Heart right ventricle (tissue), 16 donors: ENCODE data around the gene TXN. TPM values are rescaled to one million over a fixed set of nuclear protein-coding genes. Genes with fewer than 3 reads are reported as not detected.
A peak's percentile ranks its signal among the peaks of the same experiment; 100 is the strongest.
"Not testable (repeated sequence)": the region's sequence is repeated elsewhere in the genome, so short reads cannot be mapped to it uniquely, and the experiment has no call there.

Source experiments
- ATAC-seq, 8 donors: fragments of 200-7000 bp; cut with Tn5 transposase; one replicate each; pipeline ENCODE4 v1.9.1; 2020; ENCODE audit warnings: mild to moderate bottlenecking in 8 of 8, moderate library complexity in 8 of 8, moderate number of reproducible peaks in 1 of 8
- DNase-seq, 2 donors: peaks; one replicate each; pipeline ENCODE4 v3.0.0-alpha.2; 2020
- H3K27ac ChIP-seq, 10 donors: fragments of 200-600 bp; sonication (generic) in 2 of 10; one replicate each; pipeline versions ENCODE4 v1.5.0 to v1.8.0; 2020 to 2022; ENCODE audit warnings: mild to moderate bottlenecking in 3 of 10
- H3K27me3 ChIP-seq, 7 donors: fragments of 200-600 bp; one replicate each; pipeline ENCODE4 v1.8.0; 2021 to 2022; ENCODE audit warnings: mild to moderate bottlenecking in 2 of 7
- H3K36me3 ChIP-seq, 9 donors: fragments of 200-600 bp; sonication (generic) in 1 of 9; one replicate each; pipeline versions ENCODE4 v1.5.0 to v1.8.0; 2020 to 2022; ENCODE audit warnings: mild to moderate bottlenecking in 2 of 9
- H3K4me1 ChIP-seq, 9 donors: fragments of 200-600 bp; sonication (generic) in 1 of 9; one replicate each; pipeline versions ENCODE4 v1.5.0 to v1.8.0; 2020 to 2022; ENCODE audit warnings: mild to moderate bottlenecking in 4 of 9
- H3K4me3 ChIP-seq, 10 donors: fragments of 200-600 bp; sonication (generic) in 2 of 10; one replicate each; pipeline versions ENCODE4 v1.5.0 to v1.8.0; 2020 to 2022; ENCODE audit warnings: mild to moderate bottlenecking in 7 of 10, moderate library complexity in 2 of 10
- H3K9me3 ChIP-seq, 11 donors: fragments of 200-600 bp in 10 of 11; sonication (generic) in 2 of 11; one replicate each; pipeline versions ENCODE4 v1.5.0 to v1.8.0; 2013 to 2022; ENCODE audit warnings: mild to moderate bottlenecking in 2 of 11, control low read depth in 1 of 11, moderate library complexity in 1 of 11
- CTCF ChIP-seq, 9 donors: fragments of 200-600 bp; sonication (generic) in 2 of 9; IDR thresholded peaks; one replicate each; pipeline versions ENCODE4 v1.5.0 to v1.8.0; 2021 to 2022; ENCODE audit warnings: antibody characterized with exemption in 9 of 9, mild to moderate bottlenecking in 5 of 9, moderate library complexity in 1 of 9
- WGBS, 2 donors: extraction: QIAGEN DNeasy Blood & Tissue Kit; methylation state at CpG; one replicate each; pipeline ENCODE4 v1.1.7; 2013; ENCODE audit warnings: inconsistent platforms in 1 of 2; 5-methylcytosine and 5-hydroxymethylcytosine counted together
- intact Hi-C, 10 donors: fragments of 100-400 bp; cut with DNase I; formaldehyde crosslinking; loops; one replicate each; pipeline versions ENCODE4 v1.11.1 to v1.14.2; 2022
- polyA plus RNA-seq, 2 donors: library from polyadenylated mRNA; stranded (reverse); fragments of 200-250 nt; gene quantifications; one replicate each; pipeline ENCODE4 v1.2.3, GENCODE V29; 2013
- total RNA-seq, 10 donors: library from RNA; stranded (reverse); fragmentation: NEBNext Ultra II Directional in 3 of 10; extraction: Animal tissue kit (Norgen Biotek cat#: 25700) in 3 of 10; gene quantifications; one replicate each; pipeline versions ENCODE4 v1.2.1 to v1.2.4, GENCODE V29; 2021 to 2023
- donor health status: Arrhythmogenic right ventricular cardiomyopathy.
- donor health status: ischemic (EF 13 %, LVEDD 7.1; RV severe dilation, severe dysfunction).
- donor health status: healthy with polysubstance abuse.
- donor health status: DM: no; HTN: yes; CAD: no.
- donor health status: DM: no; HTN: no; CAD: no.
- donor health status: ischemic (EF 25% LVEDD 6.9; RV normal size, moderate dysfunction).
- donor health status: ischemic (EF 25% LVEDD 5.7; RV mildly dilated, moderate dysfunction).
- donor health status: healthy.
- donor health status: DM: yes; HTN: yes; CAD: no.
- donor health status: Ischemic cardiomyopathy.
- donor health status: ischemic (EF 35%, LVEDD 5.7; RV mildly dilated, moderate dysfunction).
- donor health status: nonischemic (EF 11% LVEDD 7.7; RV severe dilation, severe dysfunction).
- donor health status: DM: yes; HTN: yes; CAD: no.
- donor health status: PGD.
- donor health status: ischemic (EF 29% LVEDD 5.4; RV normal size, mild dysfunction).
- donor health status: nonischemic (EF 23%, LVEDD 6.1; RV moderate dilation, normal function).

TXN gene
- total and polyA plus RNA-seq, 12 donors = 50.7 to 134 (median 60.2) TPM

- no peaks in the 10 kb centered on the region for H3K36me3 ChIP-seq
- ATAC-seq (peak in 1 of 8 donors; percentile 60), DNase-seq (no peak)
- H3K4me1 ChIP-seq = no peaks in the 10 kb centered on the region
- no peaks in the 10 kb centered on the region for H3K9me3 ChIP-seq
- intact Hi-C loops = no loop called here
- TF ChIP-seq CTCF (IDR thresholded peaks at IDR 0.05) = no peak
- no peak overlapping the region for H3K4me3 ChIP-seq
- 79 to 80% methylated on average over 6 of the region's 6 CpGs for WGBS, 2 donors
- peaks cover 0 to 4% (median 0%) of the 10 kb centered on the region in 7 donors for H3K27me3 ChIP-seq
- H3K27ac ChIP-seq = no peak overlapping the region
Observed at GRCh38 chr9:110202232-110202631, 54.1 kb downstream of the TXN start.

GRCh38 chr9:110199643-110200042 is 56.7 kb downstream of the TXN start:
- intact Hi-C loops = loop anchor here in 2 of 10 donors (10.0 kb wide), 2 partner anchors 415 to 425 kb away; no protein-coding TSS in a partner anchor

GRCh38 chr9:110198357-110198756 is 58.0 kb downstream of the TXN start:
- no peak for DNase-seq
- no peak overlapping the region for H3K27ac ChIP-seq
- no peaks in the 10 kb centered on the region for H3K9me3 ChIP-seq
- H3K4me3 ChIP-seq = no peak overlapping the region
- H3K27me3 ChIP-seq = no peaks in the 10 kb centered on the region
- no peak for TF ChIP-seq CTCF (IDR thresholded peaks at IDR 0.05)
- intact Hi-C loops = loop anchor here in 2 of 10 donors (10.0 kb wide), 2 partner anchors 416 to 426 kb away; no protein-coding TSS in a partner anchor
- WGBS, 2 donors = 91 to 94% methylated on average over 12 of the region's 12 CpGs
- ATAC-seq = no peak
- peaks cover 0 to 8% (median 0%) of the 10 kb centered on the region in 9 donors for H3K4me1 ChIP-seq
- no peaks in the 10 kb centered on the region for H3K36me3 ChIP-seq

More at GRCh38 chr9:110199643-110200042, 56.7 kb downstream of the TXN start:
- no peaks in the 10 kb centered on the region for H3K4me1 ChIP-seq
- H3K27me3 ChIP-seq = peaks cover 0 to 4% (median 0%) of the 10 kb centered on the region in 7 donors
- WGBS, 2 donors = 92 to 93% methylated on average over 2 of the region's 2 CpGs
- H3K27ac ChIP-seq = no peak overlapping the region
- H3K4me3 ChIP-seq = no peak overlapping the region
- no peak for TF ChIP-seq CTCF (IDR thresholded peaks at IDR 0.05)
- no peaks in the 10 kb centered on the region for H3K9me3 ChIP-seq
- ATAC-seq (no peak), DNase-seq (no peak)
- no peaks in the 10 kb centered on the region for H3K36me3 ChIP-seq

- Histone ChIP-seq H3K36me3 (no peaks in the 10 kb centered on the region), H3K27me3 (no peaks in the 10 kb centered on the region), H3K4me1 (peaks cover 0 to 10% (median 0%) of the 10 kb centered on the region in 9 donors), H3K27ac (no peak overlapping the region), H3K4me3 (no peak overlapping the region), H3K9me3 (no peaks in the 10 kb centered on the region)
- 73 to 81% methylated on average over 11 of the region's 11 CpGs for WGBS, 2 donors
- intact Hi-C loops = loop anchor here in 2 of 10 donors (10.0 kb wide), 2 partner anchors 417 to 427 kb away; no protein-coding TSS in a partner anchor
- DNase-seq (no peak), ATAC-seq (peak in 5 of 8 donors; percentile 19 to 52 (median 31))
- peak; percentile 17 to 60 (median 39) for TF ChIP-seq CTCF (IDR thresholded peaks at IDR 0.05)
Observed at GRCh38 chr9:110197330-110198187, 58.7 kb downstream of the TXN start.

- H3K36me3 ChIP-seq, DNase-seq, H3K9me3 ChIP-seq, H3K27me3 ChIP-seq, ATAC-seq, H3K27ac ChIP-seq, H3K4me3 ChIP-seq: not testable (repeated sequence)
- WGBS, 2 donors = 89 to 96% methylated on average over 16 of the region's 16 CpGs
- peaks cover 0 to 15% (median 0%) of the 10 kb centered on the region in 9 donors for H3K4me1 ChIP-seq
- intact Hi-C loops = loop anchor here in 2 of 10 donors (10.0 kb wide), 2 partner anchors 419 to 429 kb away; no protein-coding TSS in a partner anchor
Observed at GRCh38 chr9:110196084-110196499, 60.2 kb downstream of the TXN start.
